ENCODE results near the gene UROC1. TPM values are rescaled to one million over a fixed set of nuclear protein-coding genes. Genes with fewer than 3 reads are reported as not detected.

The UROC1 gene
- total RNA-seq, 1 donor from 2014 or later, result not detected

GRCh38 chr3:126496894-126497850 is 20.4 kb downstream of the UROC1 start:
- DNase-seq (ENCODE audit: low read depth in 2 of 2), result peak in 1 of 2 donors; percentile 55

GRCh38 chr3:126495786-126496185 is 21.8 kb downstream of the UROC1 start:
- DNase-seq (ENCODE audit: low read depth in 2 of 2), result no peak

- DNase-seq (ENCODE audit: low read depth in 2 of 2), result no peak
Observed at GRCh38 chr3:126494970-126495230, 22.7 kb downstream of the UROC1 start.

GRCh38 chr3:126494204-126494969 is 23.2 kb downstream of the UROC1 start:
- DNase-seq (ENCODE audit: low read depth in 2 of 2), result no peak

GRCh38 chr3:126493739-126494138 is 23.8 kb downstream of the UROC1 start:
- DNase-seq (ENCODE audit: low read depth in 2 of 2), result no peak

GRCh38 chr3:126493051-126493450 is 24.5 kb downstream of the UROC1 start:
- DNase-seq (ENCODE audit: low read depth in 2 of 2), result no peak

- no peak for DNase-seq (ENCODE audit: low read depth in 2 of 2)
Observed at GRCh38 chr3:126491221-126492013, 26.2 kb downstream of the UROC1 start.

- DNase-seq (ENCODE audit: low read depth in 2 of 2), result no peak
Observed at GRCh38 chr3:126490619-126491018, 27.0 kb downstream of the UROC1 start.

GRCh38 chr3:126488886-126489569 is 28.5 kb downstream of the UROC1 start:
- DNase-seq (ENCODE audit: low read depth in 2 of 2), result no peak

GRCh38 chr3:126488185-126488584 is 29.4 kb downstream of the UROC1 start:
- peak in 1 of 2 donors; percentile 39 for DNase-seq (ENCODE audit: low read depth in 2 of 2)

GRCh38 chr3:126487151-126487771 is 30.3 kb downstream of the UROC1 start:
- DNase-seq (ENCODE audit: low read depth in 2 of 2), result peak; percentile 31 to 91

- DNase-seq (ENCODE audit: low read depth in 2 of 2), result peak in 1 of 2 donors; percentile 93
Observed at GRCh38 chr3:126486360-126486847, 31.2 kb downstream of the UROC1 start.

GRCh38 chr3:126485956-126486355 is 31.6 kb downstream of the UROC1 start:
- no peak for DNase-seq (ENCODE audit: low read depth in 2 of 2)

- DNase-seq (ENCODE audit: low read depth in 2 of 2), result no peak
Observed at GRCh38 chr3:126485176-126485897, 32.2 kb downstream of the UROC1 start.

GRCh38 chr3:126484662-126485061 is 32.9 kb downstream of the UROC1 start:
- DNase-seq (ENCODE audit: low read depth in 2 of 2), result no peak

- no peak for DNase-seq (ENCODE audit: low read depth in 2 of 2)
Observed at GRCh38 chr3:126484148-126484547, 33.4 kb downstream of the UROC1 start.

- no peak for DNase-seq (ENCODE audit: low read depth in 2 of 2)
Observed at GRCh38 chr3:126483321-126483761, 34.2 kb downstream of the UROC1 start.

- no peak for DNase-seq (ENCODE audit: low read depth in 2 of 2)
Observed at GRCh38 chr3:126482503-126483255, 34.9 kb downstream of the UROC1 start.

Measured in lung microvascular endothelial cell (primary cell).